H1 (cell line): ENCODE data around the gene AGER. TPM values are rescaled to one million over a fixed set of nuclear protein-coding genes. Genes with fewer than 3 reads are reported as not detected.

Experiments used
- GTF2F1 ChIP-seq: IDR thresholded peaks from 2 replicates; pipeline ENCODE4 v1.6.1; 2012; ENCODE audit warnings: low read depth, low read length, improper control_type of control experiment, borderline replicate concordance
- KDM5A ChIP-seq: fragments of 200-600 bp; IDR thresholded peaks from 2 replicates; pipeline ENCODE4 v1.7.1; 2012; ENCODE audit warnings: mild to moderate bottlenecking, low read length, inconsistent platforms, mixed read lengths
- MAX ChIP-seq: IDR thresholded peaks from 2 replicates; pipeline ENCODE4 v1.6.1; 2012; ENCODE audit warnings: inconsistent platforms
- SIN3A ChIP-seq, 2 experiments: IDR thresholded peaks in 1 of 2; conservative IDR thresholded peaks in 1 of 2; 2 replicates each; pipeline ENCODE4 v1.6.1; 2011 to 2012; ENCODE audit warnings: low read length in 2 of 2, improper control_type of control experiment in 1 of 2, low read depth in 1 of 2, mild to moderate bottlenecking in 1 of 2
- SIRT6 ChIP-seq: IDR thresholded peaks from one replicate; pipeline ENCODE4 v1.7.1; 2012; ENCODE audit warnings: low read length, inconsistent platforms
- SUZ12 ChIP-seq: fragments of 200-600 bp; sonication (generic); IDR thresholded peaks from 2 replicates; pipeline ENCODE4 v1.6.1; 2012; ENCODE audit warnings: mild to moderate bottlenecking, inconsistent platforms, low read length, moderate library complexity, mixed read lengths
- polyA plus RNA-seq, 7 experiments: library from polyadenylated mRNA; depleted of rRNA in 3 of 7; stranded (reverse) in 5 of 7; unstranded in 2 of 7; fragments of >200 nt in 5 of 7; fragments of 200-250 nt in 2 of 7; gene quantifications; 1 replicate in 5 of 7; 2 replicates in 1 of 7; 4 replicates in 1 of 7; pipeline versions ENCODE4 v1.2.1 to v1.2.3, GENCODE V29; 2011 to 2013; ENCODE audit warnings: missing spikeins in 2 of 7, mixed read lengths in 2 of 7
- total RNA-seq: library from RNA; stranded (reverse); fragmentation: NEBNext Ultra II Directional; extraction: Animal tissue kit (Norgen Biotek cat#: 25700); gene quantifications from 2 replicates; pipeline ENCODE4 v1.2.1, GENCODE V29; 2021

The AGER gene
- total and polyA plus RNA-seq, 2 of the 8 experiments (the other 6 are each of a cell fraction or from before 2014, with no cell fraction given) = 3.8 to 10.9 TPM

GRCh38 chr6:32213649-32214048 lies 29.6 kb upstream of the AGER start (continued):
- no peak for TF ChIP-seq SUZ12
- TF ChIP-seq SIRT6 = no peak
- no peak for TF ChIP-seq MAX
- no peak for TF ChIP-seq SIN3A (conservative IDR thresholded peaks at IDR 0.05 in 1 of 2, IDR thresholded peaks at IDR 0.05 in 1 of 2; ENCODE audit: low read depth in 1 of 2, low read length in 2 of 2)
- no peak for TF ChIP-seq KDM5A
- no peak for TF ChIP-seq GTF2F1
- TF ChIP-seq, all 59 proteins: peak for 0
